ENCODE results near the gene NR1H3. TPM values are rescaled to one million over a fixed set of nuclear protein-coding genes. Genes with fewer than 3 reads are reported as not detected.
A peak's percentile ranks its signal among the peaks of the same experiment; 100 is the strongest.

The NR1H3 gene
- total RNA-seq, 2 experiments from 2014 or later: 12.7 to 15.3 TPM

DNA sequence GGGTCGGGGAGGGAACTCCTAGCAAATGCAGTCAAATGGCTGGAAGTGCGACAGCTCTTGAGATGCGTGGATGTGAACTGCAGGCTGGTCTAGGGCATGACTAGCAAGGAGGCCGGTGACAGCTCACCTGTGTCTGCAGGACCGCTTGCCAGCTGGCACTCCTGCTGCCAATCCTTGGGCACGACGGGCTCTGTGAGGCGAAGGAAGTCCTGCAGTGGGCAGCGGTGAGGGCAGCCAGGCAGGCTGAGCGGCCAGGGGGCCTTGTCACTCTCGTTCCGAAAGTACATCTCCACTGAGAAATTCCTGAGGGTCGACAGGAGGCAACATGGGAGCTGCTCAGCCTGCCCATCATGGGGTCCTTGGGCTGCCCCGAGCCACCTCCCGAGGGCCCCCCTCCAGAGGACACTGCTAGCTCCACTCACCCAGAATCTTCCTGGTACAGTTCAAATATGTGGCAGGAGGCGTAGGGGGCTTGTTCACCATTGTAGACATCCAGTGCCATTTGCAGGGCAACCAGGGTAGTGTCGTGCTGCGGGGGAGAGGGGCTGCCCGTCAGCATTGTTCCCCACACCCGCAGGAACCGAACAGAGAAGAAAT is 15.1 kb upstream of the NR1H3 start:
- ChIA-PET POLR2A (interaction anchor here (0.7 to 9.2 kb wide), 10 partner anchors 9 to 151 kb away, joined by 3 to 118 read pairs (median 4); partner anchors contain the start of genes DDB2 and MADD), CTCF (interaction anchor here (1.6 kb wide), 2 partner anchors 9 to 17 kb away, joined by 5 read pairs; no protein-coding TSS in a partner anchor)
- TF ChIP-seq, protein P1, sequence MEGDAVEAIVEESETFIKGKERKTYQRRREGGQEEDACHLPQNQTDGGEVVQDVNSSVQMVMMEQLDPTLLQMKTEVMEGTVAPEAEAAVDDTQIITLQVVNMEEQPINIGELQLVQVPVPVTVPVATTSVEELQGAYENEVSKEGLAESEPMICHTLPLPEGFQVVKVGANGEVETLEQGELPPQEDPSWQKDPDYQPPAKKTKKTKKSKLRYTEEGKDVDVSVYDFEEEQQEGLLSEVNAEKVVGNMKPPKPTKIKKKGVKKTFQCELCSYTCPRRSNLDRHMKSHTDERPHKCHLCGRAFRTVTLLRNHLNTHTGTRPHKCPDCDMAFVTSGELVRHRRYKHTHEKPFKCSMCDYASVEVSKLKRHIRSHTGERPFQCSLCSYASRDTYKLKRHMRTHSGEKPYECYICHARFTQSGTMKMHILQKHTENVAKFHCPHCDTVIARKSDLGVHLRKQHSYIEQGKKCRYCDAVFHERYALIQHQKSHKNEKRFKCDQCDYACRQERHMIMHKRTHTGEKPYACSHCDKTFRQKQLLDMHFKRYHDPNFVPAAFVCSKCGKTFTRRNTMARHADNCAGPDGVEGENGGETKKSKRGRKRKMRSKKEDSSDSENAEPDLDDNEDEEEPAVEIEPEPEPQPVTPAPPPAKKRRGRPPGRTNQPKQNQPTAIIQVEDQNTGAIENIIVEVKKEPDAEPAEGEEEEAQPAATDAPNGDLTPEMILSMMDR (IDR thresholded peaks at IDR 0.05): no peak
- H3K9me3 Mint-ChIP-seq: no peaks in the 10 kb centered on the region
- ATAC-seq (peak; percentile 15), DNase-seq (no peak)
- H3K36me3 Mint-ChIP-seq (ENCODE audit: low read depth): peaks cover 43% of the 10 kb centered on the region
- H3K4me1 Mint-ChIP-seq (ENCODE audit: low read depth): peaks cover 10% of the 10 kb centered on the region
- no peaks in the 10 kb centered on the region for H3K27me3 Mint-ChIP-seq
- intact Hi-C loops (cut with micrococcal nuclease): no loop called here
- H3K4me3 Mint-ChIP-seq: no peak overlapping the region
- H3K27ac Mint-ChIP-seq: peak overlapping the region; percentile 0

DNA sequence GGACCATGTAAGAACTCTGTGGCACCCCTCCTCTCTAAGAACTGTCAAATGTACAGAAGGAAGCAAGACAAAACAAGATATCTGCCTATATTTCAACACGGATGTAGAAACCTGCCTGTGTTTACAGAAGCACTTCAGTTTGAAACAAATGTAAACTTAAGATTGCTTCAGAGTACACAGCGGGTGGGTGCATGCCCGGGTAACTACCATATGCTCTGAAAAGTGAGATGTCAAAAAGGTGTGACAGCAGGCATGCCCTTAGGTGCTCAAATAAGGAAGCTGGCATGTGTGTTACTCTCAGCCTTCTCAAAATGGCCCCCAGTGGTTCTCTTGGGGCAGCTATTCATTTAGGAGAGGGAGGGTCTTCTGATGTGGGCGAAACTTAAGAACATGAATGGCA is 14.3 kb upstream of the NR1H3 start:
- CTCF ChIA-PET: no interaction called here
- POLR2A ChIA-PET: interaction anchor here (0.6 to 9.2 kb wide), 5 partner anchors 10 to 621 kb away, joined by 3 to 118 read pairs (median 4); no protein-coding TSS in a partner anchor
- no peak for ATAC-seq
- Mint-ChIP-seq H3K4me1 (ENCODE audit: low read depth) (peaks cover 15% of the 10 kb centered on the region), H3K4me3 (no peak overlapping the region), H3K9me3 (no peaks in the 10 kb centered on the region), H3K27ac (no peak overlapping the region), H3K36me3 (ENCODE audit: low read depth) (peaks cover 37% of the 10 kb centered on the region), H3K27me3 (no peaks in the 10 kb centered on the region)
- no peak for DNase-seq
- intact Hi-C loops (cut with micrococcal nuclease): no loop called here
- TF ChIP-seq, protein P1 (IDR thresholded peaks at IDR 0.05): no peak

DNA sequence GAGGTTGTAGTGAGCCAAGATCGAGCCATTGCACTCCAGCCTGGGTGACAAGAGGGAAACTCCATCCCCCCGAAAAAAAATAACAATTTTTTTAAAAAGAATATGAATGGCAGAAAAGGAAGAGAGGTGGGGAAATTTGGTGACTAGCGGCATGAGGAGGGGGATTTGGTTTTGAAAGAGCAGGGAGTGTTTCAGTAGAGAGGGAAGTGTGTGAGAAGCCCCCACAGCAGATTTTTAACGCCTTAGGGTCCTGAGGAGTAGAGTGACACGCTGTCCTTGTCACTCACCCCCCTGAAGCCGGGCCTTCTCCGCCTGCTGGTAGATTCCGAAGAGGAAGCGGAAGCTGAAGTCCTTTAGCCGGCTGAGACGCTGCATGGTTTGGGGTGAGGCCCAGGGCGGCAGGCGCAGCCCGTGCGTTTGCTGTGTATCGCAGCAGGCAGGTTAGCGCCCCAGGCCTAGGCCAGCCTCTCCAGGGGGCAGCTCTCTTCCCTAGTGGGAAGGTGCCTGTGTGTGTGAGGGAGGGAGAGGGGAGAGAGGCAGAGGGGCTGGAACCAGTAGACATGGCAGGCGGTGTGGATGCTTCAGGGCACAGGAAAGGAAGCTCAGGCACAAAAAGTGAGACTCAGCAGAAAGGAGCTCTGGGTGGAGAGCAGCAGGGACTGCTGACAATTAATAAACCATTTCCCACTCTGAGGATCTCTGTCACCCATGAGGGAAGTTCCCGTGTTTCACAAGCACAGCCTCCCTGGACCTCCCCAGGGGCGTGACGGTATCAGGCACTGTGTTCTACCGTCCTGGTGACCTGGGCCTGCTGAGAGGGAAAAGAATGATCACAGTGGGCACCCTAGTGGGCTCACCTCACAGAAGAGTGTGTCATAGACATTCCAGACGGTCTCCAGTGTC is 13.1 kb upstream of the NR1H3 start:
- intact Hi-C loops (cut with micrococcal nuclease): no loop called here
- DNase-seq (no peak), ATAC-seq (no peak)
- no peak overlapping the region for H3K27ac Mint-ChIP-seq
- H3K36me3 Mint-ChIP-seq (ENCODE audit: low read depth): peaks cover 27% of the 10 kb centered on the region
- no peaks in the 10 kb centered on the region for H3K27me3 Mint-ChIP-seq
- ChIA-PET CTCF (no interaction called here), POLR2A (interaction anchor here (0.7 to 9.2 kb wide), 9 partner anchors 11 to 496 kb away, joined by 3 to 118 read pairs (median 4); partner anchors contain the start of gene NR1H3)
- H3K9me3 Mint-ChIP-seq: no peaks in the 10 kb centered on the region
- TF ChIP-seq, protein P1 (IDR thresholded peaks at IDR 0.05): no peak
- no peak overlapping the region for H3K4me3 Mint-ChIP-seq
- peaks cover 20% of the 10 kb centered on the region for H3K4me1 Mint-ChIP-seq (ENCODE audit: low read depth)

DNA sequence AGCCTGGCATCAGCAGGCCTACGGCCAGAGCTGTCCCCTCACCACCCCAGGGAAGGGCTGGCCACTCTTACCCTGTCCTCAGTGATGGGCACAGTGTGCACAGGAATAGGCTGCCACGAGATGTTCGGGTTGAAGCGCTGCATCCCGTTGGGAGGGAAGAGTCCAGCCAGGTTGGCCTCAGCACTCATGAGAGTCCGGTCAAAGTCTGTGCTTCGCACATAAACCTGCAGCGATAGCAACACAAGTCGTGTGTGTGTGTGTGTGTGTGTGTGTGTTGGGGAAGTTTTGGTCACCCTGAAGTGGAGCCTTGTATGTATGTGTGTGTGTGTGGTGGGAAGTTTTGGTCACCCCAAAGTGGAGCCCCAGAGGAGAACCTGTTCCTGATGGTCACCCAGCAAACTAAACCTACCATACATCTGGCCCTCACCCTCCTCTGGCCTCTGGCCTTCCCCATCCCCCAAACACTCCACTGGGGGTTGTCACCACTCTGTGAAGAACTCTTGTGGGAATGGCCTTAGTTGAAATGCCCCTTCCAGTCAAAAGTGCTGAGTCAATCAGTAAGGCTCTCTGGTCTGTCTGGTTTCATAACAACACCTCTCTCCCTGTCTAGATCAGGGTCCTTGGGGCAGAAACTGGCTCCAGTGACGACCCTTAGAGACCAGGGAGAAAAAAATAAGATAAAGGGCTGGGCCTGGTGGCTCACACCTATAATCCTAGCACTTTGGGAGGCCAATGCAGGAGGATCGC is 12.0 kb upstream of the NR1H3 start:
- intact Hi-C loops (cut with micrococcal nuclease): no loop called here
- CTCF ChIA-PET: interaction anchor here (0.8 to 6.6 kb wide), 3 partner anchors 10 to 18 kb away, joined by 3 to 47 read pairs (median 3); partner anchors contain the start of gene NR1H3
- H3K36me3 Mint-ChIP-seq (ENCODE audit: low read depth): peaks cover 18% of the 10 kb centered on the region

More for the DNA sequence above, 12.0 kb upstream of the NR1H3 start:
- Mint-ChIP-seq H3K9me3 (no peaks in the 10 kb centered on the region), H3K4me1 (ENCODE audit: low read depth) (peaks cover 24% of the 10 kb centered on the region), H3K4me3 (no peak overlapping the region), H3K27me3 (no peaks in the 10 kb centered on the region), H3K27ac (no peak overlapping the region)
- no peak for DNase-seq
- ATAC-seq: no peak
- TF ChIP-seq, protein P1 (IDR thresholded peaks at IDR 0.05): no peak
- POLR2A ChIA-PET: interaction anchor here (1.0 to 9.2 kb wide), 5 partner anchors 12 to 181 kb away, joined by 3 to 118 read pairs (median 4); partner anchors contain the start of genes NR1H3 and PSMC3

Data from activated CD8-positive, alpha-beta T cell treated with anti-CD3 and anti-CD28 coated beads for 36 hours (primary cell).